Endothelial cell of hepatic sinusoid (primary cell): ENCODE data around the gene AFAP1L2.

Source experiments
- in situ Hi-C: cut with HindIII; loops from 2 replicates; pipeline ENCODE4 v1.10.0; 2017; ENCODE audit warnings: low sequenced_read_pairs

Gene AFAP1L2

DNA sequence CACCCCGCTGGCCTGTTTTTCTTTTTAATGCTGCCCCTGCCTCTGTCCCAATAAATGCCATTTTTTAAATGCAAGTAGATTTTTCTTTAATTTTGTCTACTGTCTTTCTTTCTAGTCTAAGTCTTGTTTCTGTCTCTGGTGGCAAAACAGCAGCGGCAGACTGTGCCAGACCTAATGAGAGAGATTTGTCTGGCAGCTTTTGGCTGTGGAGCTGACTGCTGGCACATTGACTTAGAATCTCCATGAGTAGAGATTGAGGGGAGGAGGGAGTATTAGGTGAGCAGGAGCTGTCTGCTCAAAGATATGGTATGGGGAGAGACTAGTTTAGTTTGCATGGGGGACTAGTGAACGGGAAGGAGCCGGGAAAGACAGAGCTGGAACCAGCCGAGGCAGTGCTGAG is 152.2 kb downstream of the AFAP1L2 start:
- in situ Hi-C loops = no loop called here

DNA sequence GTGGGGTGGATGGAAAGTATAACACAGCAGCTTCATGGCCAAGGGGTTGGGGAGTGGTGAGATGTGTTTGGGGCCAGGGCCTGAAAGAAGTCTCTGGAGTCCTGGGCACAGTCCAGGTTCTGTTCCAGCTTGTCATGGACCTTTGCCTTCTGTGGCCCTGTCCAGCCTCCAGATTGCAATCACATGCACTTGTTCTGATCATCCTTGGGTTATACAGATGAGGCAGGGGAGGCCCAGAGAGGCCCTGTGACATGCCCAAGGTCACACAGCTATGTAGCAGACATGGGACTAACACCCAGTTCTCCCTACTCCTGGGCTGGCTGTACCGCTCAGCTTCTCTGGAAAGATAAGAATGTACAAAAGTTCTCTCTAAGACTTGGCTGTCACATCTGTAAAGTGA is 153.6 kb downstream of the AFAP1L2 start:
- in situ Hi-C loops = no loop called here

DNA sequence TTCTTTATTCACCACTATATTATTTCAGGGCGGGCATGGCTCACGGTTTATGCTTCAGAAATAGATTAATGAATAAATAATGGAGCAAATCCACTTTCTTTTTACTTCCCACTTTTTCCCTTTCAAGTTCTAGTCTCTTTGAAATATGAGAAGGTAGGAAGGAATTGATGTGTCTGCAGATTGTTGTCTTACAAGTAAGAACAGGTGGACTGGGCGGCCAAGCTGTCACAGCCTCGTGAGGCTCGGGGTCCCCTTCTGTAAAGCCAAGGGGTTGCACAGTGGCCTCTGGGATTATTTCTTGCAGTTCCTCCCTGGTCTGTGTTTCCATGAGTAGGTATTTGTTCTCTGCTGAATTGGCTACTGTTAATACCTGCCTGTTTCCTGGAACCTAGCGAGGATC is 154.1 kb downstream of the AFAP1L2 start:
- in situ Hi-C loops = no loop called here

DNA sequence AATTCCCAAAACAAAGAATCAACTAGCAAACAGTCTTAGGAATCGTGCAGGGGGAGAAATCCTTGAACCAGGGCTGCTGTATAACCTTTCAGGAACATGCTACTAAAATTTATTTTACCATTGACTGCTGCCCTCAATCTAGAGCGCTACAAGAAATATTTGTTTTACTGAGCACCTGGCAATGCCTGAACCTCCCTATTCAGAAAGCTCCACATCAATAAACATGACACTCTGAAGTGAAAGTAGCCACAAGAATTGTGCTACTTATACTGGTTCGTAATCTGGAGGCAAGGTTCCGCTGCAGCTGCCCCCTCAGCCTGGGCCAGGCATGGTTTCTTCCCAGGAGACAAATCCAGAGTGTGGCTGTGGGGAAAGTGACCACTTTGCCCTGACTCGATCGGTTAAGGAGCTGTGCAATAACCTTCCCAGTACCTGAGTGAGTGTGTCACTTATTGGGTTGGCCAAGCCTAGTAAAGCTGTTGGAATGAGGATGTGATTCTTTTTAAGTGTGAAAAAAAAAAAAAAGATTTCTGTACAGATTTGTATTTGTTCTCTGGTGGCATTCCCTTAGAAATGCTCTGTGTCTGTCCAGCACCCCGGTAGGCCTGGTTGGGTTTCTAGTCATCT is 157.5 kb downstream of the AFAP1L2 start:
- in situ Hi-C loops = no loop called here

DNA sequence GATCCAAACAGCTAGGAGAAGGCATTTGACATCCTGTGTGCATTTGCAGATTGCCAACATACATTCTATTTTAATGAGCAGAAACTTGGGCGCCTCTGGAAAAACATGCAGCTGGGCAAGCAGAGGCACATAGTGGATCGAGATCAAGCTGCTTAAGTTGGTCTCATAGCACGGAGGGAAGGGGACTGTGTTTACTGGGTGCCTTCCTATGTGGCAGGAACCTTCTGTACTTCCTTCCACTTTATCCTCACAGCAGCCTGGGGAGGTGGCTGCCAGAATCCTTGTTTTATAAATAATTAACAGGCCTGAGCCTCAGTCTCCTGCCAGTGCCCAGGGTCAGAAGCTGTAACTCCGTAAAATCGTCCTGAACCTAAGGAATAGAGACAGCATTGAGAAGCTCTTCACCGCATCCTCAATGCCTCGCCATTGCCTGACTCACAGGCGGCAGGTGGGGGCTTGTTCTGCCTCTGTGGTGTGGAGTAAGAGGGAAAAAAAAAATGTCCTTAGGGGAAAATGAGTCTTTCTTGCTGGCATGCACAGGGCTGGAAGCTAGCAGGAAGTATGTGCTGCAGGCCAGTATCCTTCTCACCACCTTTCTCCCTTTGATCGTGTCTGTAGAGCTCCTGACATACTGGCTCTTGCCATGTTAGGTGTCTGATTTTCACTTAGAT is 159.0 kb downstream of the AFAP1L2 start:
- in situ Hi-C loops = no loop called here
